ENCODE results near the gene AUTS2. TPM values are rescaled to one million over a fixed set of nuclear protein-coding genes. Genes with fewer than 3 reads are reported as not detected.

The AUTS2 gene
- total RNA-seq, 1 experiment from 2014 or later: 50.0 TPM

- no peaks in the 10 kb centered on the region for H3K27me3 Mint-ChIP-seq (ENCODE audit: low read depth)
- H3K4me1 Mint-ChIP-seq: no peaks in the 10 kb centered on the region
- ChIA-PET CTCF (no interaction called here), POLR2A (no interaction called here)
- no peak overlapping the region for H3K27ac Mint-ChIP-seq
- ATAC-seq (no peak), DNase-seq (ENCODE audit: low spot score) (no peak)
- no peaks in the 10 kb centered on the region for H3K9me3 Mint-ChIP-seq
- H3K4me3 Mint-ChIP-seq: no peak overlapping the region
- no peaks in the 10 kb centered on the region for H3K36me3 Mint-ChIP-seq
- TF ChIP-seq E2F5 (CRISPR knock-in tag; IDR thresholded peaks at IDR 0.05) (no peak), ATF1 (CRISPR knock-in tag; IDR thresholded peaks at IDR 0.05) (no peak), AFF4 (CRISPR knock-in tag; IDR thresholded peaks at IDR 0.05; ENCODE audit: borderline replicate concordance) (no peak), ATF3 (CRISPR knock-in tag; conservative IDR thresholded peaks at IDR 0.05) (no peak), CTCF (IDR thresholded peaks at IDR 0.05) (no peak), IRF2 (CRISPR knock-in tag; IDR thresholded peaks at IDR 0.05; ENCODE audit: borderline replicate concordance, low read depth) (no peak), ZNF396 (CRISPR knock-in tag; IDR thresholded peaks at IDR 0.05; ENCODE audit: borderline replicate concordance) (no peak), PRRX2 (CRISPR knock-in tag; IDR thresholded peaks at IDR 0.05) (no peak), PREB (CRISPR knock-in tag; IDR thresholded peaks at IDR 0.05; ENCODE audit: borderline replicate concordance) (no peak), MYBL2 (CRISPR knock-in tag; IDR thresholded peaks at IDR 0.05) (no peak), CDX4 (CRISPR knock-in tag; IDR thresholded peaks at IDR 0.05; ENCODE audit: borderline replicate concordance) (no peak), ZNF512 (CRISPR knock-in tag; IDR thresholded peaks at IDR 0.05; ENCODE audit: borderline replicate concordance) (no peak), MAX (CRISPR knock-in tag; IDR thresholded peaks at IDR 0.05) (no peak), USF2 (CRISPR knock-in tag; IDR thresholded peaks at IDR 0.05) (no peak), CREM (CRISPR knock-in tag; IDR thresholded peaks at IDR 0.05) (no peak), EMX1 (CRISPR knock-in tag; IDR thresholded peaks at IDR 0.05) (no peak), HMGA2 (CRISPR knock-in tag; IDR thresholded peaks at IDR 0.05) (no peak), STAT6 (CRISPR knock-in tag; conservative IDR thresholded peaks at IDR 0.05; ENCODE audit: low read depth) (no peak), FOXK1 (CRISPR knock-in tag; IDR thresholded peaks at IDR 0.05) (no peak)
Observed at GRCh38 chr7:70218006-70218405, 619.7 kb downstream of the AUTS2 start.
